Endothelial cell of hepatic sinusoid (primary cell): ENCODE data around the gene DNAAF3.
"Not testable (repeated sequence)": the region's sequence is repeated elsewhere in the genome, so short reads cannot be mapped to it uniquely, and the experiment has no call there.

ENCODE experiments used
- in situ Hi-C: cut with HindIII; loops from 2 replicates; pipeline ENCODE4 v1.10.0; 2017; ENCODE audit warnings: low sequenced_read_pairs

The DNAAF3 gene

GRCh38 chr19:55156202-55157063 lies 10.0 kb downstream of the DNAAF3 start:
- in situ Hi-C loops = no loop called here

GRCh38 chr19:55155784-55156183 lies 10.6 kb downstream of the DNAAF3 start:
- in situ Hi-C loops = not testable (repeated sequence)

- in situ Hi-C loops = no loop called here
Observed at GRCh38 chr19:55153652-55154264, 12.7 kb downstream of the DNAAF3 start.

GRCh38 chr19:55152017-55152416 lies 14.4 kb downstream of the DNAAF3 start:
- in situ Hi-C loops = no loop called here

GRCh38 chr19:55149078-55150003 lies 17.1 kb downstream of the DNAAF3 start, which contains the start of gene TNNT1:
Gene TNNT1, minus strand, starts transcription at chr19:55149206. Its CDS starts 2,049 bp downstream, at chr19:55147157.
- in situ Hi-C loops = no loop called here

GRCh38 chr19:55147545-55148251 lies 18.7 kb downstream of the DNAAF3 start:
- in situ Hi-C loops = no loop called here

- in situ Hi-C loops = no loop called here
Observed at GRCh38 chr19:55146705-55147273, 19.6 kb downstream of the DNAAF3 start.

- in situ Hi-C loops = no loop called here
Observed at GRCh38 chr19:55146078-55146704, 20.2 kb downstream of the DNAAF3 start.

GRCh38 chr19:55145232-55145631 lies 21.2 kb downstream of the DNAAF3 start:
- in situ Hi-C loops = no loop called here

- in situ Hi-C loops = no loop called here
Observed at GRCh38 chr19:55141696-55142095, 24.7 kb downstream of the DNAAF3 start.

GRCh38 chr19:55137915-55138314 lies 28.5 kb downstream of the DNAAF3 start:
- in situ Hi-C loops = no loop called here

GRCh38 chr19:55136399-55137102 lies 29.9 kb downstream of the DNAAF3 start:
- in situ Hi-C loops = no loop called here

GRCh38 chr19:55134736-55135135 lies 31.7 kb downstream of the DNAAF3 start:
- in situ Hi-C loops = no loop called here

GRCh38 chr19:55133639-55134444 lies 32.6 kb downstream of the DNAAF3 start:
- in situ Hi-C loops = no loop called here

- in situ Hi-C loops = no loop called here
Observed at GRCh38 chr19:55132453-55133129, 33.8 kb downstream of the DNAAF3 start.

- in situ Hi-C loops = no loop called here
Observed at GRCh38 chr19:55131421-55131820, 35.0 kb downstream of the DNAAF3 start.

- in situ Hi-C loops = no loop called here
Observed at GRCh38 chr19:55119053-55119452, 47.4 kb downstream of the DNAAF3 start.
